Mesendoderm (in vitro differentiated cells): ENCODE measurements around the gene LYZL1.

Experiments used
- DNase-seq: peaks from one replicate; pipeline ENCODE4 v3.0.0; 2013
- H2AK5ac ChIP-seq: 2 replicates; pipeline ENCODE4 v1.6.1; 2013; ENCODE audit warnings: low read length, inconsistent platforms
- H2BK120ac ChIP-seq: 2 replicates; pipeline ENCODE4 v1.6.1; 2013; ENCODE audit warnings: low read depth, mild to moderate bottlenecking, low read length, moderate library complexity, mixed read lengths
- H2BK15ac ChIP-seq: replicated peaks from 2 replicates; pipeline ENCODE4 v1.6.1; 2013; ENCODE audit warnings: low read depth, mild to moderate bottlenecking, moderate library complexity
- H2BK5ac ChIP-seq: 2 replicates; pipeline ENCODE4 v1.6.1; 2013; ENCODE audit warnings: low read length, inconsistent platforms
- H3K18ac ChIP-seq: 2 replicates; pipeline ENCODE4 v1.6.1; 2013; ENCODE audit warnings: mild to moderate bottlenecking, low read length, mixed read lengths
- H3K23ac ChIP-seq: one replicate; pipeline ENCODE4 v1.6.1; 2013; ENCODE audit warnings: low read length
- H3K27ac ChIP-seq: 2 replicates; pipeline ENCODE4 v1.5.1; 2013; ENCODE audit warnings: low read depth, mild to moderate bottlenecking, inconsistent platforms, low read length, moderate library complexity
- H3K27me3 ChIP-seq: 2 replicates; pipeline ENCODE4 v1.6.1; 2013; ENCODE audit warnings: low read length, control low read depth, mild to moderate bottlenecking, inconsistent platforms; ENCODE audit not compliant: insufficient read depth, poor library complexity
- H3K36me3 ChIP-seq: 2 replicates; pipeline ENCODE4 v1.6.1; 2013; ENCODE audit warnings: low read length, inconsistent platforms; ENCODE audit not compliant: control insufficient read depth, insufficient read depth
- H3K4ac ChIP-seq: one replicate; pipeline ENCODE4 v1.6.1; 2013; ENCODE audit warnings: low read depth, mild to moderate bottlenecking, low read length, moderate library complexity
- H3K4me1 ChIP-seq: 2 replicates; pipeline ENCODE4 v1.6.1; 2013; ENCODE audit warnings: low read depth, low read length, inconsistent platforms; ENCODE audit not compliant: control insufficient read depth
- H3K4me2 ChIP-seq: 2 replicates; pipeline ENCODE4 v1.6.1; 2013; ENCODE audit warnings: low read length
- H3K4me3 ChIP-seq: 2 replicates; pipeline ENCODE4 v1.5.1; 2013; ENCODE audit warnings: mild to moderate bottlenecking, low read length
- H3K56ac ChIP-seq: one replicate; pipeline ENCODE4 v1.6.1; 2013; ENCODE audit warnings: low read length
- H3K79me1 ChIP-seq: 2 replicates; pipeline ENCODE4 v1.6.1; 2013; ENCODE audit warnings: low read length, inconsistent platforms
- H3K79me2 ChIP-seq: 2 replicates; pipeline ENCODE4 v1.6.1; 2013; ENCODE audit warnings: mild to moderate bottlenecking, low read length; ENCODE audit not compliant: control insufficient read depth, insufficient read depth
- H3K9ac ChIP-seq: 2 replicates; pipeline ENCODE4 v1.6.1; 2013; ENCODE audit warnings: low read length, inconsistent platforms
- H4K5ac ChIP-seq: one replicate; pipeline ENCODE4 v1.6.1; 2013; ENCODE audit warnings: low read length
- H4K8ac ChIP-seq: one replicate; pipeline ENCODE4 v1.6.1; 2013; ENCODE audit warnings: low read depth, mild to moderate bottlenecking, control low read depth, low read length, moderate library complexity
- WGBS: extraction: QIAGEN DNeasy Blood & Tissue Kit; methylation state at CpG from one replicate; pipeline ENCODE4 v1.1.7; 2013; ENCODE audit warnings: low lambda C conversion rate, missing lambda C conversion rate; ENCODE audit not compliant: insufficient coverage; ENCODE audit errors: extremely low coverage; 5-methylcytosine and 5-hydroxymethylcytosine counted together

LYZL1 gene

GRCh38 chr10:29265210-29265768 is 23.6 kb upstream of the LYZL1 start:
- Histone ChIP-seq H3K9ac (no peak overlapping the region), H2BK120ac (no peak overlapping the region), H3K4me3 (no peak overlapping the region), H3K18ac (no peak overlapping the region), H3K23ac (no peak overlapping the region), H2BK15ac (no peak overlapping the region), H4K5ac (no peak overlapping the region), H3K27me3 (no peaks in the 10 kb centered on the region), H3K4me1 (peaks cover 2% of the 10 kb centered on the region), H3K27ac (no peak overlapping the region), H2BK5ac (no peak overlapping the region), H3K56ac (no peak overlapping the region), H3K4ac (no peak overlapping the region), H2AK5ac (no peak overlapping the region), H3K79me1 (no peaks in the 10 kb centered on the region), H4K8ac (no peak overlapping the region), H3K4me2 (no peak overlapping the region), H3K79me2 (no peaks in the 10 kb centered on the region), H3K36me3 (no peaks in the 10 kb centered on the region)
- WGBS, result no CpG with 5 or more reads among the region's 7 CpGs
- DNase-seq, result no peak

- H3K56ac ChIP-seq, result peak overlapping the region; percentile 58
- H3K4me1 ChIP-seq, result peaks cover 2% of the 10 kb centered on the region
- H4K5ac ChIP-seq, result peak overlapping the region; percentile 72
- no peaks in the 10 kb centered on the region for H3K79me2 ChIP-seq
- no peak overlapping the region for H2AK5ac ChIP-seq
- H3K27me3 ChIP-seq, result no peaks in the 10 kb centered on the region
- no peak overlapping the region for H3K18ac ChIP-seq
- no peak overlapping the region for H3K4ac ChIP-seq
- H3K23ac ChIP-seq, result no peak overlapping the region
- no peak overlapping the region for H4K8ac ChIP-seq
- H2BK15ac ChIP-seq, result no peak overlapping the region
- no peak overlapping the region for H2BK120ac ChIP-seq
- H3K4me3 ChIP-seq, result no peak overlapping the region
- no peaks in the 10 kb centered on the region for H3K36me3 ChIP-seq
- no peak overlapping the region for H3K9ac ChIP-seq
- no peak overlapping the region for H3K27ac ChIP-seq
- H3K4me2 ChIP-seq, result no peak overlapping the region
- no CpG with 5 or more reads among the region's 8 CpGs for WGBS
- DNase-seq, result peak; percentile 71
- H3K79me1 ChIP-seq, result no peaks in the 10 kb centered on the region
- H2BK5ac ChIP-seq, result no peak overlapping the region
Observed at GRCh38 chr10:29266641-29267040, 22.2 kb upstream of the LYZL1 start.

GRCh38 chr10:29268011-29268410 is 20.9 kb upstream of the LYZL1 start:
- H4K8ac ChIP-seq, result no peak overlapping the region
- no peak for DNase-seq
- H3K27ac ChIP-seq, result no peak overlapping the region
- H2BK15ac ChIP-seq, result no peak overlapping the region
- no peak overlapping the region for H3K9ac ChIP-seq
- no peaks in the 10 kb centered on the region for H3K27me3 ChIP-seq
- no peak overlapping the region for H3K4me2 ChIP-seq
- no peak overlapping the region for H3K56ac ChIP-seq
- no peak overlapping the region for H3K4ac ChIP-seq
- no CpG with 5 or more reads among the region's 6 CpGs for WGBS
- H3K18ac ChIP-seq, result peak overlapping the region; percentile 51
- H2BK120ac ChIP-seq, result no peak overlapping the region
- H3K4me1 ChIP-seq, result peaks cover 2% of the 10 kb centered on the region
- no peaks in the 10 kb centered on the region for H3K79me1 ChIP-seq
- no peak overlapping the region for H4K5ac ChIP-seq
- no peaks in the 10 kb centered on the region for H3K36me3 ChIP-seq
- H3K4me3 ChIP-seq, result no peak overlapping the region
- no peak overlapping the region for H3K23ac ChIP-seq
- no peaks in the 10 kb centered on the region for H3K79me2 ChIP-seq
- H2AK5ac ChIP-seq, result no peak overlapping the region
- no peak overlapping the region for H2BK5ac ChIP-seq

GRCh38 chr10:29269486-29269885 is 19.4 kb upstream of the LYZL1 start:
- H2BK15ac ChIP-seq, result peak overlapping the region; percentile 15
- no peaks in the 10 kb centered on the region for H3K36me3 ChIP-seq
- H3K18ac ChIP-seq, result no peak overlapping the region
- H4K8ac ChIP-seq, result no peak overlapping the region
- no peaks in the 10 kb centered on the region for H3K79me1 ChIP-seq
- H3K79me2 ChIP-seq, result no peaks in the 10 kb centered on the region
- H3K56ac ChIP-seq, result no peak overlapping the region
- no peak overlapping the region for H2BK5ac ChIP-seq
- H2BK120ac ChIP-seq, result no peak overlapping the region
- no peak overlapping the region for H3K4me3 ChIP-seq
- no peak overlapping the region for H3K4me2 ChIP-seq
- no peak overlapping the region for H3K9ac ChIP-seq
- peak overlapping the region; percentile 48 for H3K4ac ChIP-seq
- H3K4me1 ChIP-seq, result peaks cover 3% of the 10 kb centered on the region
- no peak for DNase-seq
- WGBS, result no CpG with 5 or more reads among the region's 8 CpGs
- no peaks in the 10 kb centered on the region for H3K27me3 ChIP-seq
- H3K23ac ChIP-seq, result no peak overlapping the region
- no peak overlapping the region for H4K5ac ChIP-seq
- no peak overlapping the region for H3K27ac ChIP-seq
- no peak overlapping the region for H2AK5ac ChIP-seq

- Histone ChIP-seq H3K4me3 (no peak overlapping the region), H3K4me1 (peaks cover 3% of the 10 kb centered on the region), H2BK120ac (no peak overlapping the region), H3K18ac (no peak overlapping the region), H2AK5ac (no peak overlapping the region), H4K8ac (no peak overlapping the region), H2BK5ac (no peak overlapping the region), H3K4ac (no peak overlapping the region), H3K4me2 (no peak overlapping the region), H3K56ac (no peak overlapping the region), H4K5ac (no peak overlapping the region), H3K79me2 (no peaks in the 10 kb centered on the region), H3K27ac (no peak overlapping the region), H3K9ac (no peak overlapping the region), H3K23ac (no peak overlapping the region), H2BK15ac (no peak overlapping the region), H3K79me1 (no peaks in the 10 kb centered on the region), H3K36me3 (no peaks in the 10 kb centered on the region), H3K27me3 (no peaks in the 10 kb centered on the region)
- DNase-seq, result no peak
Observed at GRCh38 chr10:29270883-29271282, 18.0 kb upstream of the LYZL1 start.

- no peak overlapping the region for H3K23ac ChIP-seq
- no CpG with 5 or more reads among the region's 2 CpGs for WGBS
- peaks cover 2% of the 10 kb centered on the region for H3K4me1 ChIP-seq
- no peak overlapping the region for H3K27ac ChIP-seq
- no peak overlapping the region for H3K4me2 ChIP-seq
- no peaks in the 10 kb centered on the region for H3K27me3 ChIP-seq
- no peak overlapping the region for H4K8ac ChIP-seq
- H2AK5ac ChIP-seq, result no peak overlapping the region
- no peak overlapping the region for H3K56ac ChIP-seq
- no peak overlapping the region for H2BK15ac ChIP-seq
- H3K79me1 ChIP-seq, result no peaks in the 10 kb centered on the region
- H2BK120ac ChIP-seq, result no peak overlapping the region
- H3K79me2 ChIP-seq, result no peaks in the 10 kb centered on the region
- H2BK5ac ChIP-seq, result no peak overlapping the region
- no peak for DNase-seq
- H3K4ac ChIP-seq, result no peak overlapping the region
- H4K5ac ChIP-seq, result no peak overlapping the region
- H3K18ac ChIP-seq, result no peak overlapping the region
- no peak overlapping the region for H3K9ac ChIP-seq
- H3K4me3 ChIP-seq, result no peak overlapping the region
- no peaks in the 10 kb centered on the region for H3K36me3 ChIP-seq
Observed at GRCh38 chr10:29271877-29272276, 17.0 kb upstream of the LYZL1 start.
